ENCODE data around the gene PRAMEF11. TPM values are rescaled to one million over a fixed set of nuclear protein-coding genes. Genes with fewer than 3 reads are reported as not detected.

Gene PRAMEF11
- total and polyA plus RNA-seq, 2 of the 8 experiments (the other 6 are each of a cell fraction or from before 2014, with no cell fraction given), result not detected

- no peak for DNase-seq (ENCODE audit: low read depth in 1 of 2, low spot score in 2 of 2)
- no peak overlapping the region for H2BK120ac ChIP-seq (replicated peaks; ENCODE audit: low read depth, low read length)
- H3K4me1 ChIP-seq (replicated peaks in 1 of 4; ENCODE audit: control insufficient read depth in 3 of 4, insufficient read depth in 4 of 4, low read length in 3 of 4), result no peaks in the 10 kb centered on the region
- H3K36me3 ChIP-seq (ENCODE audit: control insufficient read depth in 2 of 4, insufficient read depth in 4 of 4, low read length in 3 of 4), result no peaks in the 10 kb centered on the region
- H3K79me2 ChIP-seq (ENCODE audit: control insufficient read depth in 1 of 2, insufficient read depth in 2 of 2, low read length in 2 of 2), result no peaks in the 10 kb centered on the region
- no peak overlapping the region for H3K27ac ChIP-seq (ENCODE audit: low read depth, low read length)
- 87% methylated on average over 2 of the region's 2 CpGs; no CpG with 5 or more reads in 1 of the 2 experiments for WGBS, 2 experiments (ENCODE audit: extremely low coverage in 1 of 2, insufficient coverage in 1 of 2, insufficient read length in 1 of 2, insufficient replicate concordance in 2 of 2, low coverage in 1 of 2, low lambda C conversion rate in 2 of 2, missing lambda C conversion rate in 1 of 2)
- H4K91ac ChIP-seq (replicated peaks; ENCODE audit: insufficient read length, low read length), result no peak overlapping the region
- peaks cover 22 to 24% of the 10 kb centered on the region in 2 experiments for H3K9me3 ChIP-seq (ENCODE audit: insufficient read depth in 2 of 2, low read depth in 1 of 2, low read length in 1 of 2)
- no peak overlapping the region for H2AFZ ChIP-seq (ENCODE audit: low read length)
- H3K23me2 ChIP-seq (ENCODE audit: low read depth, low read length), result no peaks in the 10 kb centered on the region
- no peak overlapping the region for H2BK20ac ChIP-seq (ENCODE audit: low read length)
- no peak overlapping the region for H3K9ac ChIP-seq (replicated peaks in 1 of 4; ENCODE audit: extremely low read depth in 1 of 4, low read depth in 3 of 4, low read length in 3 of 4)
- POLR2A ChIA-PET (ENCODE audit: partially characterized antibody), result no interaction called here
- H2BK12ac ChIP-seq (ENCODE audit: low read depth, low read length), result no peak overlapping the region
- no peak overlapping the region for H3K4me3 ChIP-seq (ENCODE audit: extremely low read depth in 1 of 4, insufficient read depth in 2 of 4, low read depth in 3 of 4, low read length in 4 of 4)
- no peak overlapping the region for H3K23ac ChIP-seq (ENCODE audit: insufficient read length)
- FAIRE-seq, result no peak
- H2AK5ac ChIP-seq (ENCODE audit: low read depth, low read length), result no peak overlapping the region
- H3K4ac ChIP-seq (replicated peaks; ENCODE audit: insufficient read length, low read depth, low read length), result no peak overlapping the region
- H3K18ac ChIP-seq (ENCODE audit: extremely low read depth, low read length), result no peak overlapping the region
- no peaks in the 10 kb centered on the region for H3K27me3 ChIP-seq (replicated peaks in 1 of 4; ENCODE audit: control insufficient read depth in 3 of 4, extremely low read depth in 1 of 4, insufficient read depth in 3 of 4, low read length in 3 of 4)
- no peak overlapping the region for H2BK5ac ChIP-seq (ENCODE audit: low read depth, low read length)
- H3K4me2 ChIP-seq (ENCODE audit: insufficient read depth in 1 of 2, low read depth in 2 of 2, low read length in 2 of 2), result no peak overlapping the region
- no peak overlapping the region for H3K56ac ChIP-seq (replicated peaks; ENCODE audit: insufficient read length, low read depth, low read length)
- H4K5ac ChIP-seq (ENCODE audit: insufficient read length, low read depth, low read length), result no peak overlapping the region
- no peak overlapping the region for H3K14ac ChIP-seq (ENCODE audit: insufficient read length)
- no peak overlapping the region for H2BK15ac ChIP-seq (ENCODE audit: low read length)
- H4K20me1 ChIP-seq (replicated peaks in 1 of 2; ENCODE audit: control insufficient read depth in 1 of 2, insufficient read depth in 2 of 2, low read length in 2 of 2), result no peaks in the 10 kb centered on the region
- H3K79me1 ChIP-seq (ENCODE audit: low read depth, low read length), result no peaks in the 10 kb centered on the region
- CTCF ChIA-PET (ENCODE audit: partially characterized antibody), result no interaction called here
- H4K8ac ChIP-seq (ENCODE audit: extremely low read depth, insufficient read depth, low read length), result no peak overlapping the region
- TF ChIP-seq HDAC2 (IDR thresholded peaks at IDR 0.05; ENCODE audit: borderline replicate concordance in 1 of 2, low read depth in 2 of 2, low read length in 2 of 2), result no peak
- TF ChIP-seq EZH2 (IDR thresholded peaks at IDR 0.05; ENCODE audit: low read depth, low read length, severe bottlenecking), result no peak
- TF ChIP-seq NANOG (IDR thresholded peaks at IDR 0.05; ENCODE audit: insufficient read depth, low read depth, low read length, poor library complexity, severe bottlenecking), result no peak
- no peak for TF ChIP-seq RFX5 (IDR thresholded peaks at IDR 0.05; ENCODE audit: borderline replicate concordance, low read depth, low read length)
- TF ChIP-seq BRCA1 (IDR thresholded peaks at IDR 0.05; ENCODE audit: low read depth, low read length), result no peak
- TF ChIP-seq CBX5 (IDR thresholded peaks at IDR 0.05; ENCODE audit: low read depth, low read length), result no peak
- no peak for TF ChIP-seq SAP30 (IDR thresholded peaks at IDR 0.05; ENCODE audit: insufficient read depth, insufficient replicate concordance, low read length)
- TF ChIP-seq SRF (IDR thresholded peaks at IDR 0.05; ENCODE audit: low read depth, low read length), result no peak
- TF ChIP-seq SP4 (IDR thresholded peaks at IDR 0.05; ENCODE audit: low read length), result no peak
- no peak for TF ChIP-seq NRF1 (IDR thresholded peaks at IDR 0.05; ENCODE audit: low read depth, low read length)
These were observed 31.5 kb downstream of the PRAMEF11 start for GRCh38 chr1:12799730-12800129.
